GM21367 (cell line): ENCODE data around the gene FBXW7.

Experiments used
- ATAC-seq: cut with Tn5 transposase; IDR thresholded peaks from one replicate; pipeline ENCODE4 v1.9.1; 2021; ENCODE audit not compliant: unreplicated experiment

The FBXW7 gene

GRCh38 chr4:152294765-152295164 is 241.1 kb downstream of the FBXW7 start:
- ATAC-seq: no peak

- no peak for ATAC-seq
These were observed 241.6 kb downstream of the FBXW7 start for GRCh38 chr4:152294331-152294730.

GRCh38 chr4:152293527-152293926 is 242.4 kb downstream of the FBXW7 start:
- no peak for ATAC-seq

GRCh38 chr4:152290366-152290921 is 245.4 kb downstream of the FBXW7 start:
- ATAC-seq: no peak

GRCh38 chr4:152289941-152290340 is 246.0 kb downstream of the FBXW7 start:
- ATAC-seq: no peak

GRCh38 chr4:152289541-152289940 is 246.4 kb downstream of the FBXW7 start:
- no peak for ATAC-seq

- no peak for ATAC-seq
These were observed 252.0 kb downstream of the FBXW7 start for GRCh38 chr4:152283801-152284470.

- no peak for ATAC-seq
These were observed 254.1 kb downstream of the FBXW7 start for GRCh38 chr4:152281822-152282221.

- ATAC-seq: no peak
These were observed 254.7 kb downstream of the FBXW7 start for GRCh38 chr4:152281211-152281610.

GRCh38 chr4:152279234-152279566 is 256.7 kb downstream of the FBXW7 start:
- ATAC-seq: no peak

- ATAC-seq: no peak
These were observed 257.2 kb downstream of the FBXW7 start for GRCh38 chr4:152278505-152279233.

GRCh38 chr4:152278172-152278504 is 257.8 kb downstream of the FBXW7 start:
- ATAC-seq: no peak

GRCh38 chr4:152277333-152277732 is 258.6 kb downstream of the FBXW7 start:
- ATAC-seq: no peak

GRCh38 chr4:152273343-152273742 is 262.5 kb downstream of the FBXW7 start:
- no peak for ATAC-seq
